Measurements from ENCODE around the gene NOG.

Gene NOG

DNA sequence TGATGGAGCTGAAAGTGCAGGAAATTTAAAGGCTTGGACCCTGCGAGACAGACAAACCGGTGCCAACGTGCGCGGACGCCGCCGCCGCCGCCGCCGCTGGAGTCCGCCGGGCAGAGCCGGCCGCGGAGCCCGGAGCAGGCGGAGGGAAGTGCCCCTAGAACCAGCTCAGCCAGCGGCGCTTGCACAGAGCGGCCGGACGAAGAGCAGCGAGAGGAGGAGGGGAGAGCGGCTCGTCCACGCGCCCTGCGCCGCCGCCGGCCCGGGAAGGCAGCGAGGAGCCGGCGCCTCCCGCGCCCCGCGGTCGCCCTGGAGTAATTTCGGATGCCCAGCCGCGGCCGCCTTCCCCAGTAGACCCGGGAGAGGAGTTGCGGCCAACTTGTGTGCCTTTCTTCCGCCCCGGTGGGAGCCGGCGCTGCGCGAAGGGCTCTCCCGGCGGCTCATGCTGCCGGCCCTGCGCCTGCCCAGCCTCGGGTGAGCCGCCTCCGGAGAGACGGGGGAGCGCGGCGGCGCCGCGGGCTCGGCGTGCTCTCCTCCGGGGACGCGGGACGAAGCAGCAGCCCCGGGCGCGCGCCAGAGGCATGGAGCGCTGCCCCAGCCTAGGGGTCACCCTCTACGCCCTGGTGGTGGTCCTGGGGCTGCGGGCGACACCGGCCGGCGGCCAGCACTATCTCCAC lies at the start of gene NOG:
Gene NOG (plus strand): TSS at position 54 of the 674 bp plus-strand sequence. CDS start 525 bp downstream, at position 579.
- in situ Hi-C loops (cut with MboI; ENCODE audit: low sequenced_read_pairs), result loop anchor here (25.0 kb wide), 1 partner anchor 344 kb away; no protein-coding TSS in a partner anchor

DNA sequence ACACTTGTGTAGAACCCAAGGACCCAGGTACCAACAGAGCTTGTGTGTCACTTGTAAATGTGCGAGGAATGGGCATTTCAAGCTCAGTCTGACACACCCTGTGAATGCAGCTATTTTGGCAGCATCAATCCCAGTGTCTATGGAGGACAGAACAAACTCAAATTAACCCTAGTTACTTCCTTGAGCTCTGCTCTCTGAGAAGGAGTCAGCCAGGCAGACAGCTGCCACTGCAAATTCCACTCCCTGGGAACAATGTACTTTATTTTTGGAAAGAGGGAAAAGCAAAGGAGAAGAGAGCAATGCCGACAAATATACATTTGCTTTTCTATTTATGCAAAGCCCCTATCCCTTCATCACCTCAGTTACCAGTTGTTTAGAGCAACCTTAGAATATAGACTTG lies 48.4 kb upstream of the NOG start:
- in situ Hi-C loops (cut with MboI; ENCODE audit: low sequenced_read_pairs), result no loop called here

DNA sequence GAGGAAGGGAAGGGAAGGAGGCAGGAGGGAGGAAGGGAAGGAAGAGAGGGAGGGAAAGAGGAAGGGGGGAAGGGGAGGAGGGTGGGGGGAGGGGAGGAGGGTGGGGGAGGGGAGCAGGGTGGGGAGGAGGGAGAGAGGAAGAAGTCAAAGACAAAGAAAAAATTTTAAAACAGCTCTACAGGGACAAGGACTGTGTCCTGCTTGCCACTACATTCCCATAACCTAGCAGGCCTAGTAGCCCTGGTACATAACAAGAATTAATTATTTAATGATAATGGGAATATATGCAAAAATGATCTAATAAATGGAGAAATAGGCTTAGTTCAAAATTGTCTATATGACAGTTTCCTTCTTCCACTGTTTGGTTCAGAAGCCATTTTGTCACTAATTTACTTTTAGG lies 47.6 kb upstream of the NOG start:
- in situ Hi-C loops (cut with MboI; ENCODE audit: low sequenced_read_pairs), result no loop called here

GRCh38 chr17:56548661-56549060 lies 44.8 kb upstream of the NOG start:
- in situ Hi-C loops (cut with MboI; ENCODE audit: low sequenced_read_pairs), result no loop called here

GRCh38 chr17:56549501-56549900 lies 44.0 kb upstream of the NOG start:
- in situ Hi-C loops (cut with MboI; ENCODE audit: low sequenced_read_pairs), result no loop called here

DNA sequence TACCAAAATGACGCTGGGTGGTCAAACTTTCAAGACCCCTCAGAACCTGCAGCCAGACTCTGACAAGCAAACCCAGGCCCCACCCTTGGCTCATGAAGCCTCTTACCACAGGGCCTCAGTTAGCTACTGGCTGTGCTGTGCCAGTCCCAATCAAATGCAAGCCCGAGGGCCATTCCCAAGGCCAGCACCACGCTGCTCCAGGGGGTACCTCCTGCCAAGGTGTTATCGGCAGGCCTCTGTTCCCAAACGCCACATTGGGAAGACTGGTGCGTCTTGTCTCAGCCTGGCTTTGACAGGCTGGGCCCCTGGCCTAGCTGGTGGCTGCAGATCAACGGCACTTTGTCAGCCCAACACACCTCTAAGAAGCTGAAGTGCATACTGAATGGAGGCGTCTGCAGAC lies 35.8 kb upstream of the NOG start:
- in situ Hi-C loops (cut with MboI; ENCODE audit: low sequenced_read_pairs), result no loop called here

- in situ Hi-C loops (cut with MboI; ENCODE audit: low sequenced_read_pairs), result no loop called here
These were observed 35.4 kb upstream of the NOG start for GRCh38 chr17:56558088-56558487.

DNA sequence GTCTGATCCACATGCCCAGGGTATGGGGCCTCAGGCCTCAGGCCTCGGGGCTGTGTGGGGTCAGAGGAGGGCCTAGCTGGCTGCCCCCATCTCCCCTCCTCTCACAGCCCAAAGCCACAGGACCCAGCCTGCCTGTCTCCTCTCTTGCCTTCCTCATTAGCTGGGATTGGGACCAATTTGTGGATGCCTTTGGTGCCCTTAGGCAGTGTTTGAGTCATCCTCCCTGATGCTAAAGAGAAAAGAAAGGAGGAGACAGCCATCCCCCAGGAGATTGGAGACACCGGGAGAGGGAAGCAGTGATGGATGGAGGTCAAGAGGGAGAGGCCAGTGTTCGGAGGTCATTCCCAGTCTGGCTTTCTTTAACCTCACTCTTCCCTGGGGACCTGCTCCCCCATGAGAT lies 23.3 kb upstream of the NOG start:
- in situ Hi-C loops (cut with MboI; ENCODE audit: low sequenced_read_pairs), result no loop called here

DNA sequence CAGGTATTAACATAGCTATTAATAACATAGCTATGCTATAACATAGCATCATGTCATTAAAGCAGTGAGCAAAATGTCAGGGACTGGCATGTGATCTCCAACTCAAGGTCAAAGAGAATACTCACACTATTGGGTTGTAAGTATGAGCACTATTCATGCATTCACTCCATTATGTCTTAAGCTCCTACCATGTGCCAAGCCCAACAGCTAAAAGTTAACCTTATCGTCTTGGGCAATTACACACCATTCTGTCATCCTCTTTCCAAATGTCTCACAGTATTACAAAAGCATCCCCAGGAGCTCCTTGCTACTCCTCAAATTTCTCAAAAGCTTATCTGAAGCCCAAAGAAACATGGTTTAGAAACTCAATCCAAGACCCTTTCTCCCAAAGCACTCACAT lies 22.0 kb upstream of the NOG start:
- in situ Hi-C loops (cut with MboI; ENCODE audit: low sequenced_read_pairs), result no loop called here

GRCh38 chr17:56577190-56577842 lies 16.2 kb upstream of the NOG start:
- in situ Hi-C loops (cut with MboI; ENCODE audit: low sequenced_read_pairs), result loop anchor here (25.0 kb wide), 1 partner anchor 360 kb away; no protein-coding TSS in a partner anchor

DNA sequence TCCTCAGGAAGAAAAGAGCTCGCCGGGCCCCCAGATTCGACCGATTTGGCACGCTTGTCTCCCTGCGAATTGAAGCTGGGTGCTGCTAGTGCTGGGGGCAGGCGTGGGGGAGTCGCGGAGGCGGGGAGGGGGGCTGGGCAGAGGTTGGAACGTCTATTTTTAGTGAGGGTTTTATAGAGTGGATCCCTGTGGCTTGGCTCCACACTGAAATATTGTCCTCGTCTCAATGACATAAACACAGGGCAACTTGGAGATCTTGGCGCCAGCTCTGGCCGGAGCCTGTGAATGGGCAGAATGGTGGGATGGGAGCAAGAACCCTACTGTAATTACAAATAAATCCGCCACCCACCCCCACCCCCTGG lies 15.7 kb upstream of the NOG start:
- in situ Hi-C loops (cut with MboI; ENCODE audit: low sequenced_read_pairs), result loop anchor here (25.0 kb wide), 1 partner anchor 359 kb away; no protein-coding TSS in a partner anchor

DNA sequence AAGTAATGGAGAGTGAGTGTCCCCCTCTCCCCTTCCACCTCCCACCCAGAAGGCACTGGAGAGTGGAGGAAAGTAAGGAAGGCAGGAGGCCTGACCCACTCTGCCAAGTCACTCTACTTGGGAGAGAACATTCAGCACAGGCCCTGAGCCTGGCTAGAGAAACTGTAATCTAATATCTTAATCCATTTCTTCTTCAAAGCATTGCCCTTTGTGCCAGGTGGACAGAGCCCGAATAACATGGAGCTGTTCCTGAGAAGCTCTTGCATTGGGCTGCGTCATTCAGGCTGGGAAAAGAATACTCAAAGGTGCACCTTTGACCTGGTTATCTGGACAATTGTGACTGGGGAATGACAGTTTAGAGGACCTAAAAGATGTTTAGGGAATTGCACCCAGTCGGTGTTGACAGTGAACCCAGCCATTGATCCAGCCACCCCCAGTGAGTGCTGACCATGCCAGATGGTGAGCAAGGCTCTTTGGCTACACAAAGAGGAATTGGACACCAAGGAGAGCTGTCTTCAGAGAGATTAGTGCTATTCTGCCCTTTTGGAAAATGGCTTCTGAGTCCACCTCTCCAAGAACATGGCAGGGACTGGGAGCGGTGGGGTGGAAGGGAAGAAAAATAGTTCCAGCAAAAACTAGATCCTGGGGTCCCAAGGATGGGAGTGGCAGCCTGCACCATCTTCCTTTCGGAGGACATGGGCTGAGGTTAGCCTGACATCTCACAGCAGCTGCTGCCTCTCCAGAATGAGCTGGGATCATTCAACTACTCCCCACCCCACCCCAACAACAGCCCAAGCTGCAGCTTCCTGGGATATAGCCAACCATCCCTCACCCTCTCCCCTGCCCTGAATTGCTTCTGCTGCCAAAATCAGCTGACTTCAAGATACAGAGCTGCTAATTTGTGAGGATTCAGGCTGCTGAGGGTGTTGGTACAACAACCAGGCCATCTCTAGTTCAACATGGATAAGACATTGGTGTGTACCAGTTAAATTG lies 11.6 kb upstream of the NOG start:
- in situ Hi-C loops (cut with MboI; ENCODE audit: low sequenced_read_pairs), result loop anchor here (25.0 kb wide), 1 partner anchor 355 kb away; no protein-coding TSS in a partner anchor

- in situ Hi-C loops (cut with MboI; ENCODE audit: low sequenced_read_pairs), result loop anchor here (25.0 kb wide), 1 partner anchor 354 kb away; no protein-coding TSS in a partner anchor
These were observed 9.7 kb upstream of the NOG start for GRCh38 chr17:56583772-56584171.

DNA sequence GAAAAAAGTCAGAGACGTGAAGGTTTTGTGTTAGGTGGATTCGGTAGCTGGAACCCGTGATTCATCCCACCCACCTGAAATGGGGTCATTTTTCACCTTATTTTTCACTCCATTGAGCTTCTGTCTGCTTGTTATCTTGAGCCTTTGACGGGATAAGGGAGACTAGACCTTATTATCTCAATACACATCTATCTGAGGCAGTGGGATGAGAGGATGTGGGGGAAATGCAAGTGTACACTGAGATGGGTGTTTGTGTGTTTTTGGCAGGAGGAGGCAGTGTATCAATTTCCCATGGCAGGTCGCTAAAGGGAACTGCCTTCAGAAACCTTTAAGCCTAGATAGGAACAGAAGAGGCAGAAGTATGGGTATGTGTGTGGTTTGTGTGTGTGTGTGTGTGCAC lies 6.2 kb upstream of the NOG start:
- in situ Hi-C loops (cut with MboI; ENCODE audit: low sequenced_read_pairs), result loop anchor here (25.0 kb wide), 1 partner anchor 350 kb away; no protein-coding TSS in a partner anchor

DNA sequence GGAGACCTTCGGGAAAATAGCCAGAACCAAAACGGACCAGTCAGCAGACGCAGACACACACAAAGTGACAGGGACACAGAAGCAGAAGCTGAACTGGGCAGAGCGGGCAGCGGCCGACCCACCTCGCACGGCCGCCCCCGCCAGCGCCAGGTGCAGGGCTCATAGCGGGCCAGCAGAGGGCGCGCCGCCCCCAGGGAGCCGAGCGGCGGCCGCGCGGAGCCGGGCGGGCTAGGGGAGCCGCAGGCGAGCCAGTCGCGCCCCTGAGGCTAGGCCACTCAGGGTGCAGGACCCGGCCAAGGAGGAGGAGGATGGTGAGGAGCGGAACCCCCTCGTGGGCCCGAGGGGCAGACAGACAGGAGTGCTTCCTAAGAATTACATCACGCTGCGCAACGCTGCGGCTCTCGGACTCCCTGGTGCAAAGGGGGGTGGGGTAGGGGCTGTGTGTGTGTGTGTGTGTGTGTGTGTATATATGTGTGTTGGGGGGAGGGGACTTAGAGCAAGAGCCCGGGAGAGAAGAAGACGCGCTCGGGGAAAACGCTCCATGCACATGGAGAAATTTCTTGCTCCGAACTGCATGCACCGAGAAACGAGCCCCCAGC lies 913 bp upstream of the NOG start:
- in situ Hi-C loops (cut with MboI; ENCODE audit: low sequenced_read_pairs), result loop anchor here (25.0 kb wide), 1 partner anchor 345 kb away; no protein-coding TSS in a partner anchor

DNA sequence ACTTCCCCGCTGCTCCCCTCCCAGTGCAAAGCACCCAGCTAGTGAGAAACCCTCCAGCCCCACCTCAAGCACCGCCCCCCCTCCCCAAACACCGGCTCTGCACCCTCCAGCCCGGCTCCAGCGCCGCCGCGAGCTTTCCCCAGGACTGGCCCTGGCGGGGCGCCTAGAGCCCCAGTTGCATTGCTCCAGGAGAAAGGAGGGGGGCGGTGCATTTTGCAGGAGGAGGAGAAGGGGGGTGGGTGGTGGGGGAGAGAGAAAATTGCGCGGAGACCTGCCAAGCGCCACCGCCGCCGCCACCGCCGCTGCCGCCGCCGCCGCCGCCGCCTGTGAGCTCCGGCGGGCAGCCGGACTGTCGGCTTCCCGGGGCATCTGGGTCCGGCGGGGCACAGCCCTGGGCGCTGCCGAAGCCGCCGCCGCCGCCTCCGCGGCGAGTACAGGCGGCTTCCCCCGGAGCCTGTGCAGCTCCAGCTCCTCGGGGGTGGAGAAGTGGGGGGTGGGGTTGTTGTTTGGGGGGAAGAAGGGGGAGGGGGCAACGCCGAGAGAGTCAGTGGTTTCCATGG lies 333 bp upstream of the NOG start:
- in situ Hi-C loops (cut with MboI; ENCODE audit: low sequenced_read_pairs), result loop anchor here (25.0 kb wide), 1 partner anchor 344 kb away; no protein-coding TSS in a partner anchor

- in situ Hi-C loops (cut with MboI; ENCODE audit: low sequenced_read_pairs), result loop anchor here (25.0 kb wide), 1 partner anchor 343 kb away; no protein-coding TSS in a partner anchor
These were observed 1.0 kb downstream of the NOG start for GRCh38 chr17:56594320-56595107.

DNA sequence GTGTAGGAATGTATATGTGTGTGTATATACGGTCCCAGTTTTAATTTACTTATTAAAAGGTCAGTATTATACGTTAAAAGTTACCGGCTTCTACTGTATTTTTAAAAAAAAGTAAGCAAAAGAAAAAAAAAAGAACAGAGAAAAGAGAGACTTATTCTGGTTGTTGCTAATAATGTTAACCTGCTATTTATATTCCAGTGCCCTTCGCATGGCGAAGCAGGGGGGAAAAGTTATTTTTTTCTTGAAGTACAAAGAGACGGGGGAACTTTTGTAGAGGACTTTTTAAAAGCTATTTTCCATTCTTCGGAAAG lies 1.6 kb downstream of the NOG start:
- in situ Hi-C loops (cut with MboI; ENCODE audit: low sequenced_read_pairs), result loop anchor here (25.0 kb wide), 1 partner anchor 342 kb away; no protein-coding TSS in a partner anchor

All from HL-60/S4 treated with retinoic acid at 250 ng/mL for 4 days and 3 days (cell line).